GM21737 (cell line): ENCODE data around the gene LYRM1.
"Not testable (repeated sequence)": the region's sequence is repeated elsewhere in the genome, so short reads cannot be mapped to it uniquely, and the experiment has no call there.

Experiments used
- ATAC-seq: cut with Tn5 transposase; IDR thresholded peaks from one replicate; pipeline ENCODE4 v1.9.1; 2021; ENCODE audit warnings: mild to moderate bottlenecking, moderate library complexity; ENCODE audit not compliant: unreplicated experiment

LYRM1 gene

DNA sequence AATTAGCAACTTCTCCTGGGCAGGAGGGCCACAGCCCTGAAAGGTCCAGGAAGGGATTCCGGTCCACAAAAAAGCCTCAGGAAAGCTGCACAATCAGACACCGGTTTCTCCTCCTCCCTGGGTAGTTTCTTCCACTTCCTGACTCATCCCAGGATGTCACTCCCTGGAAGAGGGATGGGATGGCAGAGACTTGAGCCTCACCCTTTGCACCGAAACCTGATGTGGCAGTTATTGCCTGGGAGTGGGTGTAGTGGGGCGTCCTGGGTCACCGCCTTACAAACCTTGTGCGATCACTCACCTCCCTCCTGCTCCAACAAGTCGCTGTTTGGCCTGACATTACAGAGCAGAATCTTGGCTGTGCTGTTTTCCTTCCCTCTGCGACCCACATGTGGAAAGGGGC lies 70.8 kb downstream of the LYRM1 start:
- no peak for ATAC-seq

DNA sequence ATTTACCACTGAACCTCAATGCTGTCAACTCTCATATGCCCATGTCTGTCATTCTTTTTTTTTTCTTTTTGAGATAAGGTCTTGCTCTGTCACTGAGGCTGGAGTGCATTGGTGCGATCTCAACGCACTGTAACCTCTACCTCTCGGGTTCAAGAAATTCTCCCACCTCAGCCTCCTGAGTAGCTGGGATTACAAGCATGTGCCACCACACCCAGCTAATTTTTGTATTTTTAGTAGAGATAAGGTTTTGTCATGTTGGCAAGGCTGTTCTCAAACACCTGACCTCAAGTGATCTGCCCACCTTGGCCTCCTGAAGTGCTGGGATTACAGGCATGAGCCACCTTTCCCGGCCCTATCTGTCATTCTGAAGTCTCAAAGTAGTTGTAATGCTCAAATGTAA lies 72.6 kb downstream of the LYRM1 start:
- not testable (repeated sequence) for ATAC-seq
